ENCODE measurements around the gene FXYD3. TPM values are rescaled to one million over a fixed set of nuclear protein-coding genes. Genes with fewer than 3 reads are reported as not detected.
A peak's percentile ranks its signal among the peaks of the same experiment; 100 is the strongest.

Gene FXYD3
- total RNA-seq (22.8 TPM), polyA plus RNA-seq (175 TPM)
- long read RNA-seq, donor 1: 0 reads
- long read RNA-seq, donor 2: 0 reads
- long read RNA-seq, donor 3: 0 reads
- long read RNA-seq, donor 4, partial matches to known transcripts: 0 of 1 reads
- long read RNA-seq, donor 4, other reads (novel, unspliced or antisense): 0 of 1 reads
- long read RNA-seq, donor 5, partial matches to known transcripts: 15 of 16 reads
- long read RNA-seq, donor 5, other reads (novel, unspliced or antisense): 0 of 16 reads
- long read RNA-seq, donor 6, partial matches to known transcripts: 5 of 5 reads
- long read RNA-seq, donor 6, other reads (novel, unspliced or antisense): 0 of 5 reads
- long read RNA-seq, donor 7, partial matches to known transcripts: 0 of 1 reads
- long read RNA-seq, donor 7, other reads (novel, unspliced or antisense): 0 of 1 reads
- long read RNA-seq, donor 8: 0 reads
- long read RNA-seq, donor 9: 0 reads
- long read RNA-seq, donor 10, partial matches to known transcripts: 0 of 1 reads
- long read RNA-seq, donor 10, other reads (novel, unspliced or antisense): 0 of 1 reads

DNA sequence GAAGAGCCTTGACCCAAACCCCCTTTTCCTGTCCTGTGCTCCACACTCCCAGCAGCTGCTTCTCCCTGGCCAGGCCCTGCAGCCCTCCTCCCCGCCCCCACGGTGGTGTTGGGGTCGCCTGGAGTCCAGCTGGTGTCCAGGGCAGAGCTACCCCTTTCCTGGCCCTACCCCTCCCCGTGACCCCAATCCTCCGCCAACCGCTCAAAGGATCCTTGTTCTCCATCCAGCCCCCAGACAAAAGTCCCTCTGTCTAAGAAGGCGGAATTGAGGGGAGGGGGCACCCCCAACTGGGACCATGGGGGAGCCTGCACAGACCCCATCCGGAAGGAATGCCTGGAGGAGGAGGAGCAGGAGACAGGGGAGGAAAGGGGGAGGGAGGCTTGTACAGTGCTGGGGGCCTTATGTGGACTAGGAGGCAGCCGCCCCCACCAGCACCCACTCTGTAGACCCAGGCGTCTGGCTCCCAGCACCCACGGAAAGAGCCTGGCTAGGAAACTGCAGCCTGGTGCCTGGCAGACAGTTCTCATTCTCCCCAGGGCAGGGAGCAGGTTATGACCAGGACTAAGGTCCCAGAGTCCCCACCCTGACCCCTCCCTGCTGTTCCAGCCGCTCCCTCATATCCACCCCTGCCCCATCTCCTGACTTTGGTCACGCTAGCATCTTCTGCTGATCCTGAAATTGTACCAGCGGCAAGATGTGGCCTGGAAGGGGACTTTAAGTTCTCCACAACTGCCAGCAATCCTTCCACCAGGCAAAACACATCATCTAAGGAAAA is at the start of gene FXYD3:
Gene FXYD3 (plus strand): TSS at position 647 of the 775 bp plus-strand sequence. CDS start 3,554 bp downstream, outside the sequence.
- WGBS: 93% methylated on average over 14 of the region's 14 CpGs
- peaks cover 3 to 14% of the 10 kb centered on the region in 2 donors for H3K4me1 ChIP-seq (ENCODE audit: control insufficient read depth in 2 of 2, insufficient read depth in 2 of 2, low read length in 2 of 2)
- no peak for DNase-seq (ENCODE audit: low read depth in 6 of 9, low spot score in 9 of 9)

DNA sequence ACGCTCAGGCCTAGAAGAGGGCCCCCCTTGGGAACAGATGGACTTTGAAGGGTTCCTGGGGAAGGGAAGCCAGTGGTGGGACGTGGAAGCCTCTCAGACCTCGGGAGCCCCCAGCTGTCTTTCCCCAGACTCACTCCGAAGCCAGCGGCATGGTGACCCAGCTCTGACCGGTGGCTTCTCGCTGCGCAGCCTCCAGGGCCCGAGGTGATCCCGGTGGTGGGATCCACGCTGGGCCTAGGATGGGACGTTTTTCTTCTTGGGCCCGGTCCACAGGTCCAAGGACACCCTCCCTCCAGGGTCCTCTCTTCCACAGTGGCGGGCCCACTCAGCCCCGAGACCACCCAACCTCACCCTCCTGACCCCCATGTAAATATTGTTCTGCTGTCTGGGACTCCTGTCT is 49.5 kb upstream of the FXYD3 start:
- 94% methylated on average over 15 of the region's 15 CpGs for WGBS
- Histone ChIP-seq H3K27me3 (ENCODE audit: control insufficient read depth in 2 of 2, insufficient read depth in 1 of 2, low read length in 1 of 2) (peaks cover 0 to 3% of the 10 kb centered on the region in 2 donors), H3K4me1 (ENCODE audit: control insufficient read depth in 2 of 2, insufficient read depth in 2 of 2, low read length in 2 of 2) (peaks cover 0 to 4% of the 10 kb centered on the region in 2 donors), H3K4me3 (ENCODE audit: low read length in 2 of 2) (no peak overlapping the region), H3K36me3 (ENCODE audit: control insufficient read depth in 2 of 2, insufficient read depth in 2 of 2, low read length in 1 of 2) (no peaks in the 10 kb centered on the region), H3K9me3 (ENCODE audit: control insufficient read depth in 2 of 2, insufficient read depth in 1 of 2, low read length in 1 of 2) (peaks cover 0 to 1% of the 10 kb centered on the region in 2 donors), H3K27ac (ENCODE audit: low read depth in 1 of 2, low read length in 1 of 2) (no peak overlapping the region)
- no peak for DNase-seq (ENCODE audit: low read depth in 6 of 9, low spot score in 9 of 9)

More for the DNA sequence above, at the start of gene FXYD3:
- Histone ChIP-seq H3K4me3 (ENCODE audit: low read length in 2 of 2) (no peak within 1 kb of the TSS), H3K9me3 (ENCODE audit: control insufficient read depth in 2 of 2, insufficient read depth in 1 of 2, low read length in 1 of 2) (no peaks in the 10 kb centered on the region), H3K27ac (ENCODE audit: low read depth in 1 of 2, low read length in 1 of 2) (peak within 1 kb of the TSS in 1 of 2 donors; percentile 21), H3K36me3 (ENCODE audit: control insufficient read depth in 2 of 2, insufficient read depth in 2 of 2, low read length in 1 of 2) (no peaks in the 10 kb centered on the region), H3K27me3 (ENCODE audit: control insufficient read depth in 2 of 2, insufficient read depth in 1 of 2, low read length in 1 of 2) (peaks cover 0 to 9% of the 10 kb centered on the region in 2 donors)

DNA sequence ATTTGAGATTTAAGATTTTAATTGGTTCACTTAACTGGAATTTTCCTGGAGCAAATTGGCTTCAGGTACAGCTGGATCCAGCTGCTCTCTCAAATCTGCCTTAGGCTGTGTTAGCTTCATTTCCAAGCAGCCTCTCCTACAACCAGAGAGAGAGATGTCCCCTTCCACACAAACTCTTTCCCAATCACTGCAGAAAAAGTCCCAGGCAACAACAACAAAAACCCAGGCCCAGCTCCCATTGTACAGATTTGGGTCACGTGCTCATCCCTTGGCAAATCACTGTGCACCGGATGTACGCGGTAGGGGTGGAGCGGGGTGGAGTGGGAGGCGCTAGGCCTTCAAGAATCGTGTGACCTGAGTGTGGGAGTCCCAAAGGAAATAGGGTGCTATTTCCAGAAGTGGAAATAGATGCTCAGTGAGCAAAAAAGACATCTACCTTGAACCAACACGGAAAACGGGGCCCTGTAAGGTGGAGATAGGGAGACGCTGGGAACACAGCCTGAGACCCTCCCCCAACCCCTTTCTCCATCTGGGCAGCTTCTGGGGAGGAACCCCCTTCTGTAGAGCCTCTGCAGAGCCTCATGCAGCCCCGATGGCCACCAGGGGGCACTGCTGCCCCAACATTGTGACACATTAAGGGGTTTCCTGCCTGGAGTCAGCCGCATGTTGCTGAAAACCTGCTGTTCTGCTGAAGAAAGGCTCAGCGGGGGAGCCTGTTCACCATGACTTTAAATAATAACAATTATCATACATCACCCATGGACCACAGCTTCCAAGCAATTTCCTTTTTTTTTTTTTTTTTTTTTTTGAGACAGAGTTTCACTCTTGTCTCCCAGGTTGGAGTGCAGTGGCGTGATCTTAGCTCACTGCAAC is 48.7 kb upstream of the FXYD3 start:
- Histone ChIP-seq H3K9me3 (ENCODE audit: control insufficient read depth in 2 of 2, insufficient read depth in 1 of 2, low read length in 1 of 2) (peaks cover 0 to 1% of the 10 kb centered on the region in 2 donors), H3K27ac (ENCODE audit: low read depth in 1 of 2, low read length in 1 of 2) (no peak overlapping the region), H3K27me3 (ENCODE audit: control insufficient read depth in 2 of 2, insufficient read depth in 1 of 2, low read length in 1 of 2) (peaks cover 0 to 3% of the 10 kb centered on the region in 2 donors), H3K36me3 (ENCODE audit: control insufficient read depth in 2 of 2, insufficient read depth in 2 of 2, low read length in 1 of 2) (no peaks in the 10 kb centered on the region), H3K4me1 (ENCODE audit: control insufficient read depth in 2 of 2, insufficient read depth in 2 of 2, low read length in 2 of 2) (peaks cover 0 to 4% of the 10 kb centered on the region in 2 donors), H3K4me3 (ENCODE audit: low read length in 2 of 2) (no peak overlapping the region)
- WGBS: 17% methylated on average over 14 of the region's 14 CpGs
- peak in 8 of 9 donors; percentile 47 to 85 (median 64) for DNase-seq (ENCODE audit: low read depth in 6 of 9, low spot score in 9 of 9)

DNA sequence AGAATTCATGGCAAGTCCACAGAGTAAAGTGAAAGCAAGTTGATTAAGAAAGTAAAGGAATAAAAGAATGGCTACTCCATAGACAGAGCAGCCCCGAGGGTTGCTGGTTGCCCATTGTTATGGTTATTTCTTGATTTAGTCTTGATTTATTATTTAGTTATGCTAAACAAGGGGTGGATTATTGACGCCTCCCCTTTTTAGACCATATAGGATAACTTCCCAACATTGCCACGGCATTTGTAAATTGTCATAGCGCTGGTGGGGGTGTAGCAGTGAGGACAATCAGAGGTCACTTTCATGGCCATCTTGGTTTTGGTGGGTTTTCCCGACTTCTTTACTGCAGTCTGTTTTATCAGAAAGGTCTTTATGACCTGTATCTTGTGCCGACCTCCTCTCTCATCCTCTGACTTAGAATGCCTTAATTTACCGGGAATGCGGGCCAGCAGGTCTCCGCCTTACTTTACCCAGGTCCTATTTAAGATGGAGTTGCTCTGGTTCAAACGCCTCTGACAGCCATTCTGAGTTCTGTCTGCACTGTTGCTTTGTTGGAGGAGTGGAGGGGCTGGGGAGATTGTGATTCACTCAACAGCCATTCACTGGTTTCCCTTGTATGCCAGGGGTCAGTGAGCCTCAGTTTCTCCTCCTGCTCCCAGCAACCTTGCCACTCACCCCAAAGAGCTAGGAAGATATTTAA is 46.5 kb upstream of the FXYD3 start:
- Histone ChIP-seq H3K36me3 (ENCODE audit: control insufficient read depth in 2 of 2, insufficient read depth in 2 of 2, low read length in 1 of 2) (no peaks in the 10 kb centered on the region), H3K4me3 (ENCODE audit: low read length in 2 of 2) (no peak overlapping the region), H3K27me3 (ENCODE audit: control insufficient read depth in 2 of 2, insufficient read depth in 1 of 2, low read length in 1 of 2) (peaks cover 0 to 2% of the 10 kb centered on the region in 2 donors), H3K27ac (ENCODE audit: low read depth in 1 of 2, low read length in 1 of 2) (no peak overlapping the region), H3K9me3 (ENCODE audit: control insufficient read depth in 2 of 2, insufficient read depth in 1 of 2, low read length in 1 of 2) (peaks cover 0 to 1% of the 10 kb centered on the region in 2 donors), H3K4me1 (ENCODE audit: control insufficient read depth in 2 of 2, insufficient read depth in 2 of 2, low read length in 2 of 2) (peaks cover 0 to 4% of the 10 kb centered on the region in 2 donors)
- WGBS: 93% methylated on average over 10 of the region's 10 CpGs
- no peak for DNase-seq (ENCODE audit: low read depth in 6 of 9, low spot score in 9 of 9)

GRCh38 chr19:35069696-35070095 is 45.9 kb upstream of the FXYD3 start:
- Histone ChIP-seq H3K36me3 (ENCODE audit: control insufficient read depth in 2 of 2, insufficient read depth in 2 of 2, low read length in 1 of 2) (no peaks in the 10 kb centered on the region), H3K27ac (ENCODE audit: low read depth in 1 of 2, low read length in 1 of 2) (no peak overlapping the region), H3K27me3 (ENCODE audit: control insufficient read depth in 2 of 2, insufficient read depth in 1 of 2, low read length in 1 of 2) (peaks cover 0 to 2% of the 10 kb centered on the region in 2 donors), H3K4me3 (ENCODE audit: low read length in 2 of 2) (no peak overlapping the region), H3K9me3 (ENCODE audit: control insufficient read depth in 2 of 2, insufficient read depth in 1 of 2, low read length in 1 of 2) (peaks cover 0 to 1% of the 10 kb centered on the region in 2 donors), H3K4me1 (ENCODE audit: control insufficient read depth in 2 of 2, insufficient read depth in 2 of 2, low read length in 2 of 2) (peaks cover 0 to 4% of the 10 kb centered on the region in 2 donors)
- DNase-seq (ENCODE audit: low read depth in 6 of 9, low spot score in 9 of 9): no peak
- 88% methylated on average over 1 of the region's 1 CpG for WGBS

DNA sequence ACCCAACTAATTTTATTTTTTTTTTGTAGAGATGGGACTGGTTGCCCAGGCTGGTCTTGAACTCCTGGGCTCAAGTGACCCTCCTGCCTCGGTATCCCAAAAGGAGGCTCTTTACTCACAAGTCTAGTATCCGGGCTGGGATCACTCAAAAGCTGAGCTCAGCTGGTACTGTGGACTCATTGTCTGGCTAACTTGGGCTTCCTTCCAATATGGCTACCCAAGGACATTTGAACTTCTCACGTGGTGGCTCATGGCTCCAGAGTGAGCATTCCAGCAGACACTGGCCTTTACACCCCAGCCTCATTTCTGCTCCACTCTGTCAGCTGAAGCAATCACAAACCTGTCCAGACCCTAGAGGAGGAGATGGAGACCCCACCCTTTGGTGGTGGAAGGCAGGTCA is 45.2 kb upstream of the FXYD3 start:
- Histone ChIP-seq H3K27ac (ENCODE audit: low read depth in 1 of 2, low read length in 1 of 2) (no peak overlapping the region), H3K9me3 (ENCODE audit: control insufficient read depth in 2 of 2, insufficient read depth in 1 of 2, low read length in 1 of 2) (peaks cover 0 to 1% of the 10 kb centered on the region in 2 donors), H3K36me3 (ENCODE audit: control insufficient read depth in 2 of 2, insufficient read depth in 2 of 2, low read length in 1 of 2) (no peaks in the 10 kb centered on the region), H3K4me3 (ENCODE audit: low read length in 2 of 2) (no peak overlapping the region), H3K4me1 (ENCODE audit: control insufficient read depth in 2 of 2, insufficient read depth in 2 of 2, low read length in 2 of 2) (peaks cover 0 to 4% of the 10 kb centered on the region in 2 donors), H3K27me3 (ENCODE audit: control insufficient read depth in 2 of 2, insufficient read depth in 1 of 2, low read length in 1 of 2) (peaks cover 0 to 2% of the 10 kb centered on the region in 2 donors)
- no peak for DNase-seq (ENCODE audit: low read depth in 6 of 9, low spot score in 9 of 9)
- WGBS: 95% methylated on average over 3 of the region's 3 CpGs

DNA sequence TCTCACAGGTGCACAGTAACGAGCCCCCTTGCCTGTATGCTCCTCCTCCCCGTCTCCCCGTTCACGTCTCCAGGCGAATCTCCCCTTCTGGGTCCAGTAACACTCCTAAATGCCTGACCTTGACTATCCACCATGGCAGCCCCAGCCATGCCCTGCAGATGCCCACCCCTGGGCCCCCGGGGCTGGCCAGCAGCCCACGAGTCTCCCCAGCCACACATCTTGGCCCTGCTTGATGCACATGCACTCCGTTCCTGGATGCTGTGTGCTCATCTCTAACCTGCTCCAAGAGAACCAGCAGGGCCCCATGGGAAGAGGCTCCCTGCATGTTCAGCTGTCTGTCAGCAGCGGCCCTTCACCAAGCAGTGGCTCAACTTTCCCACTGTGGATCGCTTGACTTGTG is 42.1 kb upstream of the FXYD3 start:
- Histone ChIP-seq H3K27me3 (ENCODE audit: control insufficient read depth in 2 of 2, insufficient read depth in 1 of 2, low read length in 1 of 2) (peaks cover 0 to 2% of the 10 kb centered on the region in 2 donors), H3K4me1 (ENCODE audit: control insufficient read depth in 2 of 2, insufficient read depth in 2 of 2, low read length in 2 of 2) (no peaks in the 10 kb centered on the region), H3K9me3 (ENCODE audit: control insufficient read depth in 2 of 2, insufficient read depth in 1 of 2, low read length in 1 of 2) (peaks cover 0 to 1% of the 10 kb centered on the region in 2 donors), H3K4me3 (ENCODE audit: low read length in 2 of 2) (no peak overlapping the region), H3K27ac (ENCODE audit: low read depth in 1 of 2, low read length in 1 of 2) (no peak overlapping the region), H3K36me3 (ENCODE audit: control insufficient read depth in 2 of 2, insufficient read depth in 2 of 2, low read length in 1 of 2) (no peaks in the 10 kb centered on the region)
- no peak for DNase-seq (ENCODE audit: low read depth in 6 of 9, low spot score in 9 of 9)
- 86% methylated on average over 10 of the region's 10 CpGs for WGBS

DNA sequence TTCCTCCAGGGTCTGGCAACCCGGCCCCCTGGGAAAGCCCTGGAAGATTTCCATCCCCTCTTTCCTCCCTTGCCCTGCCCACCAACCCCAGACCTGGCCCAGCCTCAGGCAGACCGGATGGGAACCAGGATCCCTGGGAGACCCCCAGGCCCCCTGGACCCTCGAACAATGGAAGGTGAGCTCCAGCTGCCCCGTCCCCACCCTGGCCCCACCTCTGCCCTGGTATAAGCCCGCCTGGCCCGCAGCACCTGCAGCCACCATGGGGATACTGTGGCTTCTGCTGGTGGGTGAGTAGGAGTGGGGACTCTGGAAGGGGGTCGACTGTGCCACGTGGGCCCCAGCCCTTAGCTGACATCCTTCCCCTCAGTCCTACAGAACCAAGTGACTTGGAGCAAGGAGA is 41.7 kb upstream of the FXYD3 start:
- Histone ChIP-seq H3K36me3 (ENCODE audit: control insufficient read depth in 2 of 2, insufficient read depth in 2 of 2, low read length in 1 of 2) (no peaks in the 10 kb centered on the region), H3K4me1 (ENCODE audit: control insufficient read depth in 2 of 2, insufficient read depth in 2 of 2, low read length in 2 of 2) (no peaks in the 10 kb centered on the region), H3K9me3 (ENCODE audit: control insufficient read depth in 2 of 2, insufficient read depth in 1 of 2, low read length in 1 of 2) (peaks cover 0 to 1% of the 10 kb centered on the region in 2 donors), H3K4me3 (ENCODE audit: low read length in 2 of 2) (no peak overlapping the region), H3K27ac (ENCODE audit: low read depth in 1 of 2, low read length in 1 of 2) (no peak overlapping the region), H3K27me3 (ENCODE audit: control insufficient read depth in 2 of 2, insufficient read depth in 1 of 2, low read length in 1 of 2) (peaks cover 0 to 2% of the 10 kb centered on the region in 2 donors)
- WGBS: 64% methylated on average over 8 of the region's 8 CpGs
- DNase-seq (ENCODE audit: low read depth in 6 of 9, low spot score in 9 of 9): no peak

Measured in thymus (tissue), 14 donors.